ENCODE data around the gene HFE.
A peak's percentile ranks its signal among the peaks of the same experiment; 100 is the strongest.
"Not testable (repeated sequence)": the region's sequence is repeated elsewhere in the genome, so short reads cannot be mapped to it uniquely, and the experiment has no call there.

The HFE gene

GRCh38 chr6:26087284-26088115, at the start of gene HFE:
Gene HFE (plus strand): TSS chr6:26087429. CDS start chr6:26087441, 12 bp downstream.
- DNase-seq, result no peak

GRCh38 chr6:26041946-26042345, 45.3 kb upstream of the HFE start:
- DNase-seq, result no peak

- no peak for DNase-seq
These were observed 43.7 kb upstream of the HFE start for GRCh38 chr6:26043384-26044139.

GRCh38 chr6:26044140-26045064, 42.8 kb upstream of the HFE start:
- no peak for DNase-seq

- no peak for DNase-seq
These were observed 41.9 kb upstream of the HFE start for GRCh38 chr6:26045065-26045927.

- no peak for DNase-seq
These were observed 41.3 kb upstream of the HFE start for GRCh38 chr6:26045928-26046368.

GRCh38 chr6:26047329-26047728, 39.9 kb upstream of the HFE start:
- DNase-seq, result not testable (repeated sequence)

- no peak for DNase-seq
These were observed 38.6 kb upstream of the HFE start for GRCh38 chr6:26048590-26048989.

GRCh38 chr6:26051665-26052310, 35.4 kb upstream of the HFE start:
- no peak for DNase-seq

- not testable (repeated sequence) for DNase-seq
These were observed 34.4 kb upstream of the HFE start for GRCh38 chr6:26052762-26053250.

- no peak for DNase-seq
These were observed 33.0 kb upstream of the HFE start for GRCh38 chr6:26053992-26054780.

GRCh38 chr6:26054781-26055718, 32.2 kb upstream of the HFE start:
- peak; percentile 80 to 93 for DNase-seq

- peak; percentile 78 to 88 for DNase-seq
These were observed 31.3 kb upstream of the HFE start for GRCh38 chr6:26055719-26056582.

GRCh38 chr6:26056583-26057350, 30.5 kb upstream of the HFE start:
- DNase-seq, result peak in 1 of 2 experiments; percentile 61

- DNase-seq, result peak; percentile 13 to 46
These were observed 29.3 kb upstream of the HFE start for GRCh38 chr6:26057899-26058298.

GRCh38 chr6:26058477-26059033, 28.7 kb upstream of the HFE start:
- not testable (repeated sequence) for DNase-seq

GRCh38 chr6:26059941-26060340, 27.3 kb upstream of the HFE start:
- DNase-seq, result no peak

Data from NCI-H524 (cell line).